Small intestine (tissue), 7 donors: ENCODE measurements around the gene CALCR. TPM values are rescaled to one million over a fixed set of nuclear protein-coding genes. Genes with fewer than 3 reads are reported as not detected.

Experiments
- DNase-seq, 2 donors: peaks; one replicate each; pipeline versions ENCODE4 v3.0.0 to v3.0.0-alpha.2; 2013
- FAIRE-seq: peaks from 2 replicates; lab custom pipeline; 2012; peaks lifted over from hg19 to GRCh38; lab: Jason Lieb, UNC
- H3K27ac ChIP-seq, 3 donors: one replicate each; pipeline ENCODE4 v1.5.1; 2013; ENCODE audit warnings: low read length in 2 of 3, mild to moderate bottlenecking in 2 of 3, control low read depth in 1 of 3, inconsistent platforms in 1 of 3, low read depth in 1 of 3, moderate library complexity in 1 of 3
- H3K27me3 ChIP-seq, 3 donors: one replicate each; pipeline ENCODE4 v1.6.1; 2013; ENCODE audit warnings: low read length in 3 of 3, inconsistent platforms in 1 of 3; ENCODE audit not compliant: control insufficient read depth in 3 of 3, insufficient read depth in 3 of 3
- H3K36me3 ChIP-seq, 3 donors: one replicate each; pipeline ENCODE4 v1.6.1; 2013; ENCODE audit warnings: low read length in 3 of 3, inconsistent platforms in 1 of 3, low read depth in 1 of 3, mild to moderate bottlenecking in 1 of 3, moderate library complexity in 1 of 3; ENCODE audit not compliant: control insufficient read depth in 3 of 3, insufficient read depth in 2 of 3
- H3K4me1 ChIP-seq, 3 donors: one replicate each; pipeline ENCODE4 v1.6.1; 2013; ENCODE audit warnings: low read length in 2 of 3, inconsistent platforms in 1 of 3, low read depth in 1 of 3, mild to moderate bottlenecking in 1 of 3, moderate library complexity in 1 of 3; ENCODE audit not compliant: control insufficient read depth in 3 of 3, insufficient read depth in 2 of 3
- H3K4me3 ChIP-seq, 3 donors: one replicate each; pipeline ENCODE4 v1.5.1; 2013; ENCODE audit warnings: low read length in 3 of 3, control low read depth in 1 of 3, inconsistent platforms in 1 of 3, low read depth in 1 of 3, mild to moderate bottlenecking in 1 of 3, moderate library complexity in 1 of 3
- H3K9me3 ChIP-seq, 2 donors: one replicate each; pipeline ENCODE4 v1.6.1; 2013; ENCODE audit warnings: low read depth in 1 of 2, low read length in 1 of 2; ENCODE audit not compliant: control insufficient read depth in 2 of 2, insufficient read depth in 1 of 2
- WGBS, 3 donors: extraction: QIAGEN DNeasy Blood & Tissue Kit; methylation state at CpG; one replicate each; pipeline ENCODE4 v1.1.7; 2013; 5-methylcytosine and 5-hydroxymethylcytosine counted together
- polyA plus RNA-seq, 4 donors: library from polyadenylated mRNA; stranded (reverse) in 3 of 4; unstranded in 1 of 4; fragments of 200-250 nt in 3 of 4; fragments of 120-200 nt in 1 of 4; gene quantifications; one replicate each; pipeline versions ENCODE4 v1.2.1 to v1.2.3, GENCODE V29; 2013
- donor health status: healthy with polysubstance abuse.
- donor health status: control.
- donor health status: control.
- donor health status: Bipolar disorder and iron deficiency.
- donor health status: healthy.

The CALCR gene
- polyA plus RNA-seq, 4 donors, result 0.53 TPM; not detected in 3

DNA sequence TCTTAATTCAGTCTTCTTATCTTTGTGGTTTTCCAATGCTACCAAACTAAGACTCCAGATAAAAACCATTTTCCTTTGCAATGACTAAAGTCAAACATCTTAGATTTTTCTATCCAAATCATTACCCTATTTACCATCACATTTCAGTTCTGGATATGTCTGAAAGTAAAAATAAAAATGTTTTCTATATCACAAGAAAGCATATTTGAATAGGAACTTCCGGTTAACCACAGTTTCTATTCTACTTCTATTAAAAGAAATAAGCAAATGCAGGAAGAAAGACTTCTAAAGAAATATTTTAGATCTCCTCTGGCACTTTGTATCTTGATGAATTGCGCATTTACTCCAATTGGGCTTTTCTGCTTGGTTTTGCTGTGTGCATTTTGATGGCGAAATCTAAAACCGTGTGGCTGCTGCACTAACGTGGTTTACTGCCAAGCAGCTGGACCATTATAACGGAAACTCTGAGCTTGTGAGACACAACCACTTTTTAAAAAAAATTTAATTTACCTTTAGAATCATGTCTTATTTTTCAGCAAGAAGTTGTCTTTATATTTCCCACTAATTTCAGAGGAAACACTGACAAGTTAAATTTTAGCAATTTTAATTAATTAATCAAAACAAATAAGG lies 196.3 kb downstream of the CALCR start:
- no peak overlapping the region for H3K27ac ChIP-seq
- 74 to 80% (median 74%) methylated on average over 6 of the region's 6 CpGs for WGBS, 3 donors
- DNase-seq, result no peak
- H3K9me3 ChIP-seq, result no peaks in the 10 kb centered on the region
- H3K36me3 ChIP-seq, result no peaks in the 10 kb centered on the region
- peaks cover 0 to 4% (median 0%) of the 10 kb centered on the region in 3 donors for H3K27me3 ChIP-seq
- no peak overlapping the region for H3K4me3 ChIP-seq
- FAIRE-seq, result no peak
- no peaks in the 10 kb centered on the region for H3K4me1 ChIP-seq

DNA sequence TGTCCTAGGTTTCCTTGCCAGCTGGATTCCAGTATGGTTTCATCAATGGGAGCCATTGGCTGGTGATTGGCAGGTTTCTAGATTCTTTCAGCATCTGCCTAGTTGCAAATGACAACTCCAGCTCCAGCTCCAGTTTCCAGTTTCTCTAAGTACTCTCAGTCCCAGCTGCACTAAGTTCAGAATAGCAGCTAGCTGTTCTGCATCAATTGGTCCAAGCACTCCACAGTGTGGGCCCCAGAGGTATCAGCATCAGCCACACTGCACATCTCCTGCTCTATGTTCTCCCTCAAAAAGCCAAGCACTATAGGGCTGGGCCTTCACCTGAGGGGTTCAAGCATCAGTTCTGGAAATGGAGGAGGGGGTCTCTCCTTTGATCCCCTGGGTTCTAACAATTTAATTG lies 198.9 kb downstream of the CALCR start:
- Histone ChIP-seq H3K9me3 (no peaks in the 10 kb centered on the region), H3K4me1 (no peaks in the 10 kb centered on the region), H3K4me3 (no peak overlapping the region), H3K27ac (no peak overlapping the region), H3K36me3 (no peaks in the 10 kb centered on the region), H3K27me3 (peaks cover 0 to 4% (median 0%) of the 10 kb centered on the region in 3 donors)
- FAIRE-seq (no peak), DNase-seq (no peak)
